ENCODE measurements around the gene CDH13.

Gene CDH13

GRCh38 chr16:82628711-82629110, 1.9 kb downstream of the CDH13 start:
- no peak for DNase-seq

GRCh38 chr16:82629441-82630027, 2.8 kb downstream of the CDH13 start:
- DNase-seq: no peak

GRCh38 chr16:82630219-82630618, 3.5 kb downstream of the CDH13 start:
- DNase-seq: no peak

- DNase-seq: no peak
Observed at GRCh38 chr16:82630688-82631087, 3.9 kb downstream of the CDH13 start.

GRCh38 chr16:82631701-82632685, 5.2 kb downstream of the CDH13 start:
- no peak for DNase-seq

- peak; percentile 89 for DNase-seq
Observed at GRCh38 chr16:82633964-82634600, 7.3 kb downstream of the CDH13 start.

- DNase-seq: no peak
Observed at GRCh38 chr16:82634955-82635610, 8.3 kb downstream of the CDH13 start.

- no peak for DNase-seq
Observed at GRCh38 chr16:82636485-82636884, 9.7 kb downstream of the CDH13 start.

GRCh38 chr16:82636958-82637357, 10.2 kb downstream of the CDH13 start:
- no peak for DNase-seq

- no peak for DNase-seq
Observed at GRCh38 chr16:82638095-82638798, 11.5 kb downstream of the CDH13 start.

- no peak for DNase-seq
Observed at GRCh38 chr16:82639263-82639662, 12.5 kb downstream of the CDH13 start.

GRCh38 chr16:82639666-82640336, 13.0 kb downstream of the CDH13 start:
- DNase-seq: no peak

- DNase-seq: no peak
Observed at GRCh38 chr16:82641336-82641984, 14.7 kb downstream of the CDH13 start.

- no peak for DNase-seq
Observed at GRCh38 chr16:82643136-82643535, 16.4 kb downstream of the CDH13 start.

GRCh38 chr16:82643936-82644630, 17.3 kb downstream of the CDH13 start:
- DNase-seq: no peak

- DNase-seq: no peak
Observed at GRCh38 chr16:82646504-82646903, 19.7 kb downstream of the CDH13 start.

GRCh38 chr16:82649766-82650165, 23.0 kb downstream of the CDH13 start:
- DNase-seq: no peak

- no peak for DNase-seq
Observed at GRCh38 chr16:82650804-82651203, 24.0 kb downstream of the CDH13 start.

- no peak for DNase-seq
Observed at GRCh38 chr16:82651921-82652601, 25.3 kb downstream of the CDH13 start.

GRCh38 chr16:82652826-82653225, 26.1 kb downstream of the CDH13 start:
- no peak for DNase-seq
